Upper lobe of right lung (tissue), 1 donor: ENCODE results near the gene DDC. TPM values are rescaled to one million over a fixed set of nuclear protein-coding genes. Genes with fewer than 3 reads are reported as not detected.
A peak's percentile ranks its signal among the peaks of the same experiment; 100 is the strongest.

Experiments used
- ATAC-seq: fragments of 200-7000 bp; cut with Tn5 transposase; one replicate; pipeline ENCODE4 v1.9.1; 2020; ENCODE audit warnings: mild to moderate bottlenecking, moderate library complexity
- DNase-seq: peaks from one replicate; pipeline ENCODE4 v3.0.0-alpha.2; 2020
- H3K27ac ChIP-seq: fragments of 200-600 bp; one replicate; pipeline ENCODE4 v1.8.0; 2022
- H3K27me3 ChIP-seq: fragments of 200-600 bp; one replicate; pipeline ENCODE4 v1.8.0; 2022; ENCODE audit warnings: mild to moderate bottlenecking
- H3K36me3 ChIP-seq: fragments of 200-600 bp; one replicate; pipeline ENCODE4 v1.8.0; 2022
- H3K4me1 ChIP-seq: fragments of 200-600 bp; one replicate; pipeline ENCODE4 v1.8.0; 2022
- H3K4me3 ChIP-seq: fragments of 200-600 bp; one replicate; pipeline ENCODE4 v1.8.0; 2022; ENCODE audit warnings: mild to moderate bottlenecking
- H3K9me3 ChIP-seq: fragments of 200-600 bp; one replicate; pipeline ENCODE4 v1.8.0; 2022
- intact Hi-C: fragments of 100-400 bp; cut with DNase I; formaldehyde crosslinking; loops from one replicate; pipeline ENCODE4 v1.11.0; 2022
- total RNA-seq: library from RNA; stranded (reverse); fragmentation: NEBNext Ultra II Directional; extraction: Animal tissue kit (Norgen Biotek cat#: 25700); gene quantifications from one replicate; pipeline ENCODE4 v1.2.1, GENCODE V29; 2021
- TF ChIP-seq, protein P1 (sequence below): fragments of 200-600 bp; IDR thresholded peaks from one replicate; pipeline ENCODE4 v1.8.0; 2022; ENCODE audit warnings: antibody characterized with exemption
- donor health status: DM: no; HTN: yes; CAD: no; lungs with severe emphysema.

Gene DDC
- total RNA-seq, 1 donor from 2014 or later = 3.1 TPM

GRCh38 chr7:50409856-50410745, 155.1 kb downstream of the DDC start:
- TF ChIP-seq, protein P1, sequence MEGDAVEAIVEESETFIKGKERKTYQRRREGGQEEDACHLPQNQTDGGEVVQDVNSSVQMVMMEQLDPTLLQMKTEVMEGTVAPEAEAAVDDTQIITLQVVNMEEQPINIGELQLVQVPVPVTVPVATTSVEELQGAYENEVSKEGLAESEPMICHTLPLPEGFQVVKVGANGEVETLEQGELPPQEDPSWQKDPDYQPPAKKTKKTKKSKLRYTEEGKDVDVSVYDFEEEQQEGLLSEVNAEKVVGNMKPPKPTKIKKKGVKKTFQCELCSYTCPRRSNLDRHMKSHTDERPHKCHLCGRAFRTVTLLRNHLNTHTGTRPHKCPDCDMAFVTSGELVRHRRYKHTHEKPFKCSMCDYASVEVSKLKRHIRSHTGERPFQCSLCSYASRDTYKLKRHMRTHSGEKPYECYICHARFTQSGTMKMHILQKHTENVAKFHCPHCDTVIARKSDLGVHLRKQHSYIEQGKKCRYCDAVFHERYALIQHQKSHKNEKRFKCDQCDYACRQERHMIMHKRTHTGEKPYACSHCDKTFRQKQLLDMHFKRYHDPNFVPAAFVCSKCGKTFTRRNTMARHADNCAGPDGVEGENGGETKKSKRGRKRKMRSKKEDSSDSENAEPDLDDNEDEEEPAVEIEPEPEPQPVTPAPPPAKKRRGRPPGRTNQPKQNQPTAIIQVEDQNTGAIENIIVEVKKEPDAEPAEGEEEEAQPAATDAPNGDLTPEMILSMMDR = no peak
- H3K36me3 ChIP-seq = no peaks in the 10 kb centered on the region
- no peaks in the 10 kb centered on the region for H3K4me1 ChIP-seq
- ATAC-seq = peak; percentile 36
- intact Hi-C loops = no loop called here
- no peak overlapping the region for H3K4me3 ChIP-seq
- H3K27ac ChIP-seq = no peak overlapping the region
- DNase-seq = no peak
- no peaks in the 10 kb centered on the region for H3K27me3 ChIP-seq
- H3K9me3 ChIP-seq = no peaks in the 10 kb centered on the region

Other genes with a start within 250 kb of the DDC start
- gene FIGNL1, start 115.1 kb downstream of the DDC start, total RNA-seq = 5.5 TPM
- gene GRB10, start 217.5 kb upstream of the DDC start, total RNA-seq = 58.6 TPM